GM23338 (cell line): ENCODE measurements around the gene KCNJ2.

Experiments used
- CREB1 ChIP-seq: fragments of 250-450 bp; sonication (Bioruptor Pico); IDR thresholded peaks from 2 replicates; pipeline ENCODE4 v1.5.0; 2020; ENCODE audit warnings: low read depth, mild to moderate bottlenecking, moderate library complexity
- EZH2 ChIP-seq: fragments of 200-600 bp; sonication (generic); IDR thresholded peaks from one replicate; pipeline ENCODE4 v1.8.0; 2017; ENCODE audit warnings: antibody characterized with exemption, mild to moderate bottlenecking, low read depth; ENCODE audit not compliant: unreplicated experiment
- EZH2phosphoT487 ChIP-seq: fragments of 200-600 bp; sonication (generic); IDR thresholded peaks from one replicate; pipeline ENCODE4 v1.8.1; 2018; ENCODE audit warnings: antibody characterized with exemption; ENCODE audit not compliant: unreplicated experiment
- JUNB ChIP-seq: IDR thresholded peaks from one replicate; pipeline ENCODE4 v1.6.1; 2016; ENCODE audit warnings: antibody characterized with exemption; ENCODE audit not compliant: unreplicated experiment
- NANOG ChIP-seq: IDR thresholded peaks from 2 replicates; pipeline ENCODE4 v1.6.1; 2016; ENCODE audit warnings: antibody characterized with exemption, borderline replicate concordance
- POLR2AphosphoS5 ChIP-seq: IDR thresholded peaks from 2 replicates; pipeline ENCODE4 v1.6.1; 2016; ENCODE audit warnings: antibody characterized with exemption, low read depth
- STAT1 ChIP-seq: IDR thresholded peaks from one replicate; pipeline ENCODE4 v1.6.1; 2016; ENCODE audit warnings: antibody characterized with exemption; ENCODE audit not compliant: unreplicated experiment
- ZNF114 ChIP-seq: fragments of 250-450 bp; sonication (Bioruptor Pico); IDR thresholded peaks from 2 replicates; pipeline ENCODE4 v1.5.0; 2020; ENCODE audit warnings: mild to moderate bottlenecking, moderate library complexity
- ZNF331 ChIP-seq: fragments of 250-450 bp; sonication (Bioruptor Pico); IDR thresholded peaks from 2 replicates; pipeline ENCODE4 v1.5.0; 2020; ENCODE audit warnings: low read depth, mild to moderate bottlenecking, moderate library complexity
- TF ChIP-seq, protein P1 (sequence below), 2 experiments: fragments of 200-600 bp in 1 of 2; sonication (generic) in 1 of 2; conservative IDR thresholded peaks; 2 replicates each; pipeline versions ENCODE4 v1.5.1 to v1.6.1; 2016 to 2017; ENCODE audit warnings: antibody characterized with exemption in 2 of 2, low read depth in 2 of 2, mild to moderate bottlenecking in 2 of 2, moderate library complexity in 1 of 2
- TF ChIP-seq, protein P2 (sequence below): IDR thresholded peaks from one replicate; pipeline ENCODE4 v1.6.1; 2018; ENCODE audit warnings: antibody characterized with exemption; ENCODE audit not compliant: unreplicated experiment
- TF ChIP-seq, protein P3 (sequence below): IDR thresholded peaks from 2 replicates; pipeline ENCODE4 v1.6.1; 2016; ENCODE audit warnings: antibody characterized with exemption
- TF ChIP-seq, protein P4 (sequence below): fragments of 250-450 bp; sonication (Bioruptor Pico); IDR thresholded peaks from 2 replicates; pipeline ENCODE4 v1.5.0; 2020; ENCODE audit warnings: mild to moderate bottlenecking, moderate library complexity

DNA sequence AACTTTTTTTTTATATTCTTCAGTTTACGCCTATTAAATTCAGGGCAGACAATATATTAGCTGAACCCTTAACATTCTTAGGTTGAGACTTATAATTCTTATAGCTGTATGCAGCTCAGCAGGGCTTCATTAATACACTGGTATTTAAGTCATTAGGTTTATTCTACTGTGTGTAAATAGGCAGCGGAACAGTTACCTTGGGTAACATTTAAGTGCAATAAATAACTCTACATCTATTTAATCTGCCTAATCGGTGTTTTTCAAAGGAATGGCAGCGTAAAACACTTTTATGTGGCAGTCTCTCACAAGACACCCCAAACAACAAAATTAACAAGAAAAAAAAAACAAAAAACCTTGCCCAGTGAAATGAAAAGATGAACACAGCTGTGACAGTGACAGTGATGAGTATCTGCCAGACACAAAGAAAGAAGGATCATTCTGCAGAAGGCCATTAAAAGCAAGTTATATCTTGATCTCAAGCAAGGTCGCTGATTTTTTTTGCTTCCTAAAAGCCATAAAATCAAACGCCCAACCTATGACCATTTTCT is 32.6 kb downstream of the KCNJ2 start:
- TF ChIP-seq, protein P1, sequence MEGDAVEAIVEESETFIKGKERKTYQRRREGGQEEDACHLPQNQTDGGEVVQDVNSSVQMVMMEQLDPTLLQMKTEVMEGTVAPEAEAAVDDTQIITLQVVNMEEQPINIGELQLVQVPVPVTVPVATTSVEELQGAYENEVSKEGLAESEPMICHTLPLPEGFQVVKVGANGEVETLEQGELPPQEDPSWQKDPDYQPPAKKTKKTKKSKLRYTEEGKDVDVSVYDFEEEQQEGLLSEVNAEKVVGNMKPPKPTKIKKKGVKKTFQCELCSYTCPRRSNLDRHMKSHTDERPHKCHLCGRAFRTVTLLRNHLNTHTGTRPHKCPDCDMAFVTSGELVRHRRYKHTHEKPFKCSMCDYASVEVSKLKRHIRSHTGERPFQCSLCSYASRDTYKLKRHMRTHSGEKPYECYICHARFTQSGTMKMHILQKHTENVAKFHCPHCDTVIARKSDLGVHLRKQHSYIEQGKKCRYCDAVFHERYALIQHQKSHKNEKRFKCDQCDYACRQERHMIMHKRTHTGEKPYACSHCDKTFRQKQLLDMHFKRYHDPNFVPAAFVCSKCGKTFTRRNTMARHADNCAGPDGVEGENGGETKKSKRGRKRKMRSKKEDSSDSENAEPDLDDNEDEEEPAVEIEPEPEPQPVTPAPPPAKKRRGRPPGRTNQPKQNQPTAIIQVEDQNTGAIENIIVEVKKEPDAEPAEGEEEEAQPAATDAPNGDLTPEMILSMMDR (conservative IDR thresholded peaks at IDR 0.05; ENCODE audit: low read depth in 2 of 2): no peak
- TF ChIP-seq CREB1: no peak
- no peak for TF ChIP-seq NANOG
- no peak for TF ChIP-seq POLR2AphosphoS5
- TF ChIP-seq, protein P2, sequence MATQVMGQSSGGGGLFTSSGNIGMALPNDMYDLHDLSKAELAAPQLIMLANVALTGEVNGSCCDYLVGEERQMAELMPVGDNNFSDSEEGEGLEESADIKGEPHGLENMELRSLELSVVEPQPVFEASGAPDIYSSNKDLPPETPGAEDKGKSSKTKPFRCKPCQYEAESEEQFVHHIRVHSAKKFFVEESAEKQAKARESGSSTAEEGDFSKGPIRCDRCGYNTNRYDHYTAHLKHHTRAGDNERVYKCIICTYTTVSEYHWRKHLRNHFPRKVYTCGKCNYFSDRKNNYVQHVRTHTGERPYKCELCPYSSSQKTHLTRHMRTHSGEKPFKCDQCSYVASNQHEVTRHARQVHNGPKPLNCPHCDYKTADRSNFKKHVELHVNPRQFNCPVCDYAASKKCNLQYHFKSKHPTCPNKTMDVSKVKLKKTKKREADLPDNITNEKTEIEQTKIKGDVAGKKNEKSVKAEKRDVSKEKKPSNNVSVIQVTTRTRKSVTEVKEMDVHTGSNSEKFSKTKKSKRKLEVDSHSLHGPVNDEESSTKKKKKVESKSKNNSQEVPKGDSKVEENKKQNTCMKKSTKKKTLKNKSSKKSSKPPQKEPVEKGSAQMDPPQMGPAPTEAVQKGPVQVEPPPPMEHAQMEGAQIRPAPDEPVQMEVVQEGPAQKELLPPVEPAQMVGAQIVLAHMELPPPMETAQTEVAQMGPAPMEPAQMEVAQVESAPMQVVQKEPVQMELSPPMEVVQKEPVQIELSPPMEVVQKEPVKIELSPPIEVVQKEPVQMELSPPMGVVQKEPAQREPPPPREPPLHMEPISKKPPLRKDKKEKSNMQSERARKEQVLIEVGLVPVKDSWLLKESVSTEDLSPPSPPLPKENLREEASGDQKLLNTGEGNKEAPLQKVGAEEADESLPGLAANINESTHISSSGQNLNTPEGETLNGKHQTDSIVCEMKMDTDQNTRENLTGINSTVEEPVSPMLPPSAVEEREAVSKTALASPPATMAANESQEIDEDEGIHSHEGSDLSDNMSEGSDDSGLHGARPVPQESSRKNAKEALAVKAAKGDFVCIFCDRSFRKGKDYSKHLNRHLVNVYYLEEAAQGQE: no peak
- TF ChIP-seq EZH2: no peak
- TF ChIP-seq, protein P3, sequence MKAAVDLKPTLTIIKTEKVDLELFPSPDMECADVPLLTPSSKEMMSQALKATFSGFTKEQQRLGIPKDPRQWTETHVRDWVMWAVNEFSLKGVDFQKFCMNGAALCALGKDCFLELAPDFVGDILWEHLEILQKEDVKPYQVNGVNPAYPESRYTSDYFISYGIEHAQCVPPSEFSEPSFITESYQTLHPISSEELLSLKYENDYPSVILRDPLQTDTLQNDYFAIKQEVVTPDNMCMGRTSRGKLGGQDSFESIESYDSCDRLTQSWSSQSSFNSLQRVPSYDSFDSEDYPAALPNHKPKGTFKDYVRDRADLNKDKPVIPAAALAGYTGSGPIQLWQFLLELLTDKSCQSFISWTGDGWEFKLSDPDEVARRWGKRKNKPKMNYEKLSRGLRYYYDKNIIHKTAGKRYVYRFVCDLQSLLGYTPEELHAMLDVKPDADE: no peak
- no peak for TF ChIP-seq ZNF114 (CRISPR knock-in tag)
- no peak for TF ChIP-seq EZH2phosphoT487
- TF ChIP-seq JUNB: no peak
- TF ChIP-seq, protein P4, sequence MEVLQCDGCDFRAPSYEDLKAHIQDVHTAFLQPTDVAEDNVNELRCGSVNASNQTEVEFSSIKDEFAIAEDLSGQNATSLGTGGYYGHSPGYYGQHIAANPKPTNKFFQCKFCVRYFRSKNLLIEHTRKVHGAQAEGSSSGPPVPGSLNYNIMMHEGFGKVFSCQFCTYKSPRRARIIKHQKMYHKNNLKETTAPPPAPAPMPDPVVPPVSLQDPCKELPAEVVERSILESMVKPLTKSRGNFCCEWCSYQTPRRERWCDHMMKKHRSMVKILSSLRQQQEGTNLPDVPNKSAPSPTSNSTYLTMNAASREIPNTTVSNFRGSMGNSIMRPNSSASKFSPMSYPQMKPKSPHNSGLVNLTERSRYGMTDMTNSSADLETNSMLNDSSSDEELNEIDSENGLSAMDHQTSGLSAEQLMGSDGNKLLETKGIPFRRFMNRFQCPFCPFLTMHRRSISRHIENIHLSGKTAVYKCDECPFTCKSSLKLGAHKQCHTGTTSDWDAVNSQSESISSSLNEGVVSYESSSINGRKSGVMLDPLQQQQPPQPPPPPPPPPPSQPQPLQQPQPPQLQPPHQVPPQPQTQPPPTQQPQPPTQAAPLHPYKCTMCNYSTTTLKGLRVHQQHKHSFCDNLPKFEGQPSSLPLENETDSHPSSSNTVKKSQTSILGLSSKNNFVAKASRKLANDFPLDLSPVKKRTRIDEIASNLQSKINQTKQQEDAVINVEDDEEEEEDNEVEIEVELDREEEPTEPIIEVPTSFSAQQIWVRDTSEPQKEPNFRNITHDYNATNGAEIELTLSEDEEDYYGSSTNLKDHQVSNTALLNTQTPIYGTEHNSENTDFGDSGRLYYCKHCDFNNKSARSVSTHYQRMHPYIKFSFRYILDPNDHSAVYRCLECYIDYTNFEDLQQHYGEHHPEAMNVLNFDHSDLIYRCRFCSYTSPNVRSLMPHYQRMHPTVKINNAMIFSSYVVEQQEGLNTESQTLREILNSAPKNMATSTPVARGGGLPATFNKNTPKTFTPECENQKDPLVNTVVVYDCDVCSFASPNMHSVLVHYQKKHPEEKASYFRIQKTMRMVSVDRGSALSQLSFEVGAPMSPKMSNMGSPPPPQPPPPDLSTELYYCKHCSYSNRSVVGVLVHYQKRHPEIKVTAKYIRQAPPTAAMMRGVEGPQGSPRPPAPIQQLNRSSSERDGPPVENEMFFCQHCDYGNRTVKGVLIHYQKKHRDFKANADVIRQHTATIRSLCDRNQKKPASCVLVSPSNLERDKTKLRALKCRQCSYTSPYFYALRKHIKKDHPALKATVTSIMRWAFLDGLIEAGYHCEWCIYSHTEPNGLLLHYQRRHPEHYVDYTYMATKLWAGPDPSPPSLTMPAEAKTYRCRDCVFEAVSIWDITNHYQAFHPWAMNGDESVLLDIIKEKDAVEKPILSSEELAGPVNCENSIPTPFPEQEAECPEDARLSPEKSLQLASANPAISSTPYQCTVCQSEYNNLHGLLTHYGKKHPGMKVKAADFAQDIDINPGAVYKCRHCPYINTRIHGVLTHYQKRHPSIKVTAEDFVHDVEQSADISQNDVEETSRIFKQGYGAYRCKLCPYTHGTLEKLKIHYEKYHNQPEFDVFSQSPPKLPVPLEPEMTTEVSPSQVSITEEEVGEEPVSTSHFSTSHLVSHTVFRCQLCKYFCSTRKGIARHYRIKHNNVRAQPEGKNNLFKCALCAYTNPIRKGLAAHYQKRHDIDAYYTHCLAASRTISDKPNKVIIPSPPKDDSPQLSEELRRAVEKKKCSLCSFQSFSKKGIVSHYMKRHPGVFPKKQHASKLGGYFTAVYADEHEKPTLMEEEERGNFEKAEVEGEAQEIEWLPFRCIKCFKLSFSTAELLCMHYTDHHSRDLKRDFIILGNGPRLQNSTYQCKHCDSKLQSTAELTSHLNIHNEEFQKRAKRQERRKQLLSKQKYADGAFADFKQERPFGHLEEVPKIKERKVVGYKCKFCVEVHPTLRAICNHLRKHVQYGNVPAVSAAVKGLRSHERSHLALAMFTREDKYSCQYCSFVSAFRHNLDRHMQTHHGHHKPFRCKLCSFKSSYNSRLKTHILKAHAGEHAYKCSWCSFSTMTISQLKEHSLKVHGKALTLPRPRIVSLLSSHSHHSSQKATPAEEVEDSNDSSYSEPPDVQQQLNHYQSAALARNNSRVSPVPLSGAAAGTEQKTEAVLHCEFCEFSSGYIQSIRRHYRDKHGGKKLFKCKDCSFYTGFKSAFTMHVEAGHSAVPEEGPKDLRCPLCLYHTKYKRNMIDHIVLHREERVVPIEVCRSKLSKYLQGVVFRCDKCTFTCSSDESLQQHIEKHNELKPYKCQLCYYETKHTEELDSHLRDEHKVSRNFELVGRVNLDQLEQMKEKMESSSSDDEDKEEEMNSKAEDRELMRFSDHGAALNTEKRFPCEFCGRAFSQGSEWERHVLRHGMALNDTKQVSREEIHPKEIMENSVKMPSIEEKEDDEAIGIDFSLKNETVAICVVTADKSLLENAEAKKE (CRISPR knock-in tag): no peak
- no peak for TF ChIP-seq ZNF331 (CRISPR knock-in tag)
- TF ChIP-seq STAT1: no peak
